GOT3 (cell line): ENCODE data around the gene ACSS1.

Experiments used
- DNase-seq: peaks from one replicate; lab custom pipeline; 2025; ENCODE audit warnings: mixed read lengths; lab: John Stamatoyannopoulos, UW

Gene ACSS1

DNA sequence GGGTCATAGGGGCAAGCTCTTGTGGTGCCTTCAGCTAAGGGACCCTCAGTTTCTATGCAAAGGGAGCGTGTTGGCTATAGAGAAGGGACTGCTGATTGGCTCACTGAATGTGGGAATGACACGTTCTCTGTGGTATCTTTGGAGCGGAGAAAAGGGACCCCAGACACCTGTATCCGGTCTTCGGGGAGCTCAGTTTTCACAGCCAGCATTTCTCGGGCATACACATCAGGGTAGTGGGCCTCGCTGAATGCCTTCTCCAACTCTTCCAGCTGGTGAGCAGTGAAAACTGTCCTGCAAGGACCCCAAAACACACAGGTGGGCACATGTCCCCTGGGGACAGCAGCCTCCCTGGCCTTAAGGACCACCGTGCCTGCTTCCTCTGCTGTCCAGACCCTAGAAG, 20.7 kb upstream of the ACSS1 start:
- DNase-seq = no peak

DNA sequence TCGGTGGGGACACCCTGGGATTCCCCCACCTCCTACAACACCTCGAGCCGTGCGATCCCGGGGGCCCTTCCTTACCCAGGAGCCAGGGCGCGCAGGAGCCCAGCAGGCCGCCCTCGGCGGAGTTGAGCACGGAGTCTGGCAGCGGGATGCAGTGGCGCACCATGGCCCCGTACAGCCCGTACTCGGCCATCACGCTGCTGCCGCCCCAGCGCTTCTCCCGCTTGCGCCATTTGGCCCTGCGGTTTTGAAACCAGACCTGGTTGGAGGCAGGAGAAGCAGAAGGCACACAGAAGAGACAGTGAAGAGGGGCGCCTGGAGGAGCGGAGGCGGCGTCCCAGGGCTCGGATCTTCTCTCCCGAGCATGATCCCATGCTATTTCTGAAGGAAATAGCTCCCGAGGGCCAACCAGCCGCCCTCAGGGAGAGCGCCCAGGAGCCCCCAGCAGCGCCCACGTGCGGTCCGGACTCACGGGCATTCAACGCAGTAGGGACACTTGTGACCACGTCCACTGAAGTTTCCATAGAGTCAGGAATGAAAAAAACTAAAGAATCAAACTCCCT, 19.8 kb upstream of the ACSS1 start:
- DNase-seq = no peak

DNA sequence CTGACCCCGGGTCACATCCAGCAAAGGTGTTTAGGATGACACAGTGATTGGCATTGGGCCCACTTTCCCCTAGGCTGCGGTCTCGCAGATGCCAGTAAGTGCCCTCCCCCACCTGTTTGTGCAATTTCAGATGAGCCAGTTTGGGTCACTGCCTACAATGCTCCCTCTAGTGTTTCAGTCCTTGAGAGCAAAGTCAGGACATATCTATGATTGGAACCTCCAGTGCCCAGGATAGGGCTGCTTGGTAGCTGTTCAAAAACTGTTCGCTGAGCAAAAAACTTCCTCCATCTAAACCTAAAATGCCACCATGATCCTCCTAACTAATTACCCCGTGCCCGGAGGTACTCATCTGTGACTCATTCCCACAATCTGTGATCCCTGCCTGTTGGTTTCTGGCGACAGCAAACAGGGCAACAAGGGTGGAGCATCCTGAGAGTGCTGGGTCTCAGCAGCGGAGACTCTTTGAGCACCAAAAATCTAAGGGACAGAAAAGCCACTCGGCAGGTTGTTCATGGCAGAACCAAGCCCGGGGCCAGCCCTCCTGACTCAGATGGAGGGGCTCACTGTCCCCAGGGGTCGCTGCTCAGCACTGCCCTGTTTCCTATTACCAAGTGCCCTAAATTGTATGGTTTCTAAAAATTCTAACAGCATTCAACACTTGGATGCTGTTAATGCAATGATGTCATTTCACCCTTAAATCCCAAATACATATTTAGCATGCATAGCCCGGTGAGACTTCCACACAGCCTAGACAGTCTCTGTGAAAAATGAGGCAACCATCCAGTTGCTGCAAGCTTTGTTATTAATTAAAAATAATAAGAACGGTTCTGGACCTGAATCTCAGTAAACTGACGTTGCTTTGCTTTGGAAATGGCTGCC, 19.0 kb upstream of the ACSS1 start:
- DNase-seq = no peak

DNA sequence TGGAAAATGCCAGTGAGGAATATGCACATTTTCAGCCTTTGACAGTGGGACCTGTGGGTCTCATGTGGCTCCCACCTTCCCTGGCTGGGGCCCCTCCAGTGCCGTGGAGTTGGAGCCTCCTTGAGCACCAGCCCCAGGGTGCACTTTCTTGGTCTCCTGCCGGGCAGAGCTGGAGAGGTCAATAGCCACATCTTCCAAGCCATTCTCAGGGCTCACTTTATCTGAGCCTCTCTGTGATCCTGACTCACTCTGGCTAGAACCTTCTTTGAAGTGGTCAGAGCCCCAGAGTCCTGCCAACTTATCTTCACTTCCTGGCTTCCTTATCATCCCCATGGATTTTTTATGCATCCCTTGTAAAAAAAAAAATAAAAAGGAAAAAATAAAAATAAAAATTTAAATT, 18.3 kb upstream of the ACSS1 start:
- no peak for DNase-seq

DNA sequence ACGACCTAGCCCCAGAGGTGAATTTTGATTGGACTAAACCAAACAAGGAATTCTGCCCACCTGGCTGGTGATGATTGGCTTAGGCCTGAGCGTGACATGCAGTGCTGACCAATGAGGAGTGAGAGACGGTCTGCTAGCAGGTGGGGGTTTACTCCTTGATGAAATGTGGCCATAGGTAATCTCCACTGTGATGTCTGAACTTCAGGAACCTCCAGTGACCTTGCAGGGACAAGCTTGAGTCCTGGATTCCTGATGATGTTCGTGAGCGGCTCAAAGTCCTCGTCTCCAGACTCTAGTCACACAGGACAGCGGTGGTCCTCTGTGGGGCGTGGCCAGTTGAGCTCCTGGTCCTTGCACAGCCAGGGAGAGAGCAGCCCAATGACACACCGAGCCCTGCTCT, 15.6 kb upstream of the ACSS1 start:
- DNase-seq = no peak

DNA sequence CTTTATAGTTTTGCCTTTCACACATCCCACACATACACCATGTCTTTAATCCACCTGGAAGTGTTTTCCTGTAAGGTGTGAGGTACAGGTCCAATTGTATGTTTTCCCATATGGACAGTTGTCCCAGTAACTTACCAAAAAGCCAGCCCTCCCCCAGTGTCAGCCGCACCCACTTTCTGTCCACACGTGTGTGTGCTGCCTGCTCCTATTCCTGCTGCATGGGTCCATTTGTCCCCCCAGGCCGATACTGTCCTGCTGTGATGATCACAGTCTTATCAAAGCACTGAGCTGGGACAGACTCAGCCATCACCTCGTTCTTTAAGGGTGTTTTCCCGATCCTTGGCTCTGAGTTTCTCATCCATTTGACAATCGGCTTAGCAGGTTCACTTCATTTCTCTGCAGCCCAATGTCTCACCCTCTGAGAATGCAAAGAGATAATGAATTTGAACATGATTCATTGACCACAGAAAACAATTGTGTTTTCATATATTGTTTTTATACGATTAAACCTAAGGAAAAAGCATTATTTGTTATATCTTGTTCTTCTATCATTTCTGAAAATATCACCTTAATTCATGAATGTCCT, 14.4 kb upstream of the ACSS1 start:
- DNase-seq = no peak

DNA sequence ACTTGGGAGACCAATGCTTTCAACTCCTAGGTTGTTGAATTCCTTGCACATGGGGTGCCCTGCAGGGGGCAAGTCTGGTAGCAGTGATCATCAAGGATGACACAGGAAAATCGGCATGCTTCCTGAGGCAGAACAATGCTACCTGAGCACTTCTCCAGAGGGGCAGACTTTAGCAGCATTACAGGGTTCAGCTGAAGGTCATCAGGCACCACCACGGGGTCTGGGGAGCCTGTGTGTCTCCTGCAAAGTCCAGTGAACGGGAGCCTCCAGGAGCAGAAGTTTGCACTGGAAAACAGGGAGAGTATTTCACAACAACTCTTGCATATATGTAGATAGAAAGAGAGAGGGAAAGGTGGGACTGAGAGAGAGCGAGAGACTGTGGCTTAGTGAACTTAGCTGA, 13.8 kb upstream of the ACSS1 start:
- DNase-seq = no peak

DNA sequence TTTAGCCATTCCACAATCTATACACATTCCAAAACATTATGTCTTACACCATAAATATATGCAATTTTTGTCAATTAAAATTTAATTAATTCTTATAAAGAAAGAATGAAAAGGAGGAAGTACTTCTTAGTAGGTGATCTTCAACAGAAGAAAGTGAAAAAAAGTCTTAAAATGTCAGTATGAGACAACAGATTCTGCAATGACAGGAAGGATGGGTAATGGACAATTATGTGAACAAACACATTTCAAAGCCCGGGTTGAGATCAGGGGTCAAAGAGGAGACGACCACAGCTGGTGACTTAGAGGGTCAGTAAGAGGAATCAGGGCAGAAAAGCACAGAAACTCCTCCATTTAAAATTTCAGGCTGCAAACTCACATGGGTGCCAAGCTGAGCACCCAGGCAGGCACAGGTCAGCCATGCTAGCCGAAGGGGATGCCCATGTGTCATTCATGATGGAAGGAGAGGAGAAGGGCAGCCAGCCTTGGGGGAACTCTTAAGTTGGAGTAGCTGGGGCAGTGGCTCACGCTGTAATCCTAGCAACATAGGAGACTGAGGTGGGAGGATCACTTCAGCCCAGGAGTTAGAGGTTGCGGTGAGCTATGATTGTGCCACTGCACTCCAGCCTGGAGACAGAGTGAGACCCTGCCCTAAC, 13.0 kb upstream of the ACSS1 start:
- no peak for DNase-seq

DNA sequence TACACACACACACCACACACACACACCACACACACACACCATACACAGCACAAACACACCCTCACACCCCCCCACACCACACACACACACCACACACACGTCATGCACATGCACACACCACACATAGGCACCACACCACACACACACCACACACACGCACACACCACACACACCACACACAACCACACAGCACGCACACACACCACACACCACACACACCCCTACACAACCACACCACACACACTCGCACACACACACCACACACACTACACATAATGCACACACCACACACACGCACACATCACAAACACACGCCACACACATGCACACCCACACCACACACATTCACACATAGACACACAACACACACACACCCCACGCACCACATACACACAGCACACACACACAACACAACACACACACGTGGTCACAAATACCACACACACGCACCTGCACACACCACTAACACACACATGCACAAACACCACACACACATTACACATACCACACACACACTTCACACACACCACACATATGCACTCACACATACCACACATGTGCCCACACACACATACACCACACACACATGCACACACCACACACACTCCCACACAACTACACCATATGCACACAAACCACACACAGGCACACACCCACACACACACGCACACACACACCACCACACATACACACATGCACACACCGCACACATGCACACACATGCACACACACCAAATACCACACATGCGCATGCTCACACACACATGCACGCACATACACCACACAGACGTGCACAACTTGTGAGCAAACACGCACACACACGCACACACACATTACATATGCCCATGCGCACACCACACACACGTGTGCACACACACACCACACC, 9.4 kb upstream of the ACSS1 start:
- DNase-seq = no peak

DNA sequence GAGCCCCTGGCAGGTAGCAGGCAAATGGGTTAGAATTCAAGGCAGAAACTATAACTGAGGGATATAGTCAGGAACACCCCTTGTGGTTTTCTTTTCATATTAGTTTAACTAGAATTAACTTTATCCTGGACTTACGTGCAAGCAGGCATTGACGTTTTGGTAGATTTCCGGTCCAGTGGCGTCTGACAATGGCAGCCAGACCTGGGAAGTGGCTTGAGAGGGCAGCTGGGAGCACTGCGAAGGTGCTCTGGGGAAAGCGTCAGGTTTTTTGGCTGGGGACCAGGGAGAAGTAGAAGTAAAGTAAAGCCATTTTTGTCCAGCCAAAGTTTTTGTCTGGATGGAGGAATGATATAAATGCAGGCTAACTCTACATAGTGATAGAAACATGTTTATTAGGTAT, 8.4 kb upstream of the ACSS1 start:
- DNase-seq = no peak

DNA sequence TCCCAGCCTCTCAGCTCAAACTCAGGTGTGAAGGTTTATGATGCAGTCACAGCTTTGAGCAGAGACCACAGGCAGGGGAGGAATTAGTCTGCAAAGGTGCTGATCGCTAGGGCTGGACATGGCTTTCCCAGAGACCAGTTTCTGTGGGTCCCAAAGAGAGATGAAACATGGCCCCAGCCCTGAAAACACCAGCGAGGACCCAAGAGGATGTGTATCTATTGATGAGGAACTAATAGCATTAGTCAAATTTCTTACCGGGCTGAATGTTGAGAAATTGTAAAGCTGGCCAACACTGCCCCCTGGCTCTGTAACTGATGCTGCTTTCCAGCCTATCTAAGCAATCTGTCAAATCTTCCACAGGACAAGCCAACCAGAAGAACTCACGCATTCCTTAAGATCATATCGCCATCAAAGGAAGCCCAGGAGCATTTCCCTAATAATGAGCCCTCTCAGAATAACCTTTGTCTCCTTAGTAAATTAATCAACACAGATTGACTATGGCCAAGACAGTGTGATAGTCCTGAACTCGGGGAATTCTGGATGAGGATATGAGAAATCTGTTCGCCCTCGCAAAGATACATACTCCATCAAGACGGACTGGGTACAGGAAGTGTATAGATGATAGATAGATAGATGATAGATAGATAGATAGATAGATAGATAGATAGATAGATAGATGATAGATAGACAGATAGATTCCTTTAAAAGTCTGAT, 7.8 kb upstream of the ACSS1 start:
- no peak for DNase-seq

DNA sequence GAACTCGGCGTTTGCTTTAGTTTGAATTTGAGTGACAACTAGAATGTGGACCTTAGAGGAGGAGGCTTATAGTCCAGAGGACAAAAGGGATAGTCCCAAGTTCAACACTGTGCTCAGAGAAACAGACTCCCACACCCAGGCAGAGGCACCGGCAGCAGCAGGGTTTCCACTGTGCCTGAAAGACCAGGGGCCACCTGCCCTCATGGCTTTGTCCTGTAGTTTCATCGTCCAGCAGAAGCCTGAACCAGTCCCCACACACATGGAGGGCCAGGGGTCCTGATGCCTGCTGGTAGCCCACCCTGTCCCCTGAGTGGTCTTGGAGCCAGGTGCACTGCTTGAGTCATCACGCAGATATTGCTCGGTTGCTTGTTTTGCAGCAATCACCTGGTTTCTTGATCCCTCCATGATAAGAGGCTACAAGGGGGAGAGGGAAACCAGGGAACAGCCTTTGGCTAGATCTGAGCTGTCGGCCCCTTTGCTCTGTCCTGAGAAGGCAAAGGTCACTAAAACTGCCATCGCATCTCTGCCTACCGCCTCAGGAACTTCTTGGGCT, 7.2 kb upstream of the ACSS1 start:
- no peak for DNase-seq

DNA sequence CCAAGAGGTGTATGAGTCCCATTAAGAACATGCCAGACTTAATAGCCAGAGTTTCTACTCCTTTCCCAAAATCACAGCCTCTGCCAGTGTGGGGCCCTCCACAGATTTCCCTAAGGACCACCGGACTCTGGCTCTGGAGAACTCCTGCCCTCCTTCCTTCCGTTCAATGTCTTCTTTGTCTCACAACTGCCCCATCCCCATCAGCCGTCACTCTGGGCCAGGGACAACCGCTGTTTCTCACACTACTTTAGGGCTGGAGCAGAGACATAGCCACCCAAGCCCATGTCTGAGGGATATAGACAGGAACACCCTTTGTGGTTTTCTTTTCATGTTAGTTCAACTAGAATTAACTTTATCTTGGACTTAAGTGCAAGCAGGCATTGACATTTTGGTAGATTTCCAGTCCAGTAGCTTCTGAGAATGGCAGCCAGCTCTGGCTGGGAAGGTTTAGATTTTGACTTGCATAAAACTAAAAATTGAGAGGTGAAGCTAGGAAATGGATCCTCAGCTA, 6.7 kb upstream of the ACSS1 start:
- no peak for DNase-seq

DNA sequence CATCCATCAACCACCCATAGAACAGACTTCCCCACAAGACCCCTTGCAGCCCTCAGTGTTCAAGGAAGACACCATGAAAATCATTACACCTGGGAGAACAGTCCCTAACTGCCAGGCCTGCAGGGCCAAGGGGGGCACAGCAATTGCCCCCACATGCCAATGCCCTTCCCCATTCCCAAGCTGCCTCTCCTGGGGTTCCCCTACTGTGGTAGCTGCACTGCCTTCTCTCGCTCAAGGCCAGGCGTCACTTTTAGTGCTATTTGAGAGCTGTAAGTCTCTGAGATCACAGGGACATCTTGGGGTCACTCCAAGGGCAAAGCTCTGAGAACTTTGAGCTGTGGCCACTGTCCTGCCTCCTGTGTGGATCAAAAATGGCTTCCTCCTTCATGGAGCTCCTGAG, 6.0 kb upstream of the ACSS1 start:
- DNase-seq = no peak

DNA sequence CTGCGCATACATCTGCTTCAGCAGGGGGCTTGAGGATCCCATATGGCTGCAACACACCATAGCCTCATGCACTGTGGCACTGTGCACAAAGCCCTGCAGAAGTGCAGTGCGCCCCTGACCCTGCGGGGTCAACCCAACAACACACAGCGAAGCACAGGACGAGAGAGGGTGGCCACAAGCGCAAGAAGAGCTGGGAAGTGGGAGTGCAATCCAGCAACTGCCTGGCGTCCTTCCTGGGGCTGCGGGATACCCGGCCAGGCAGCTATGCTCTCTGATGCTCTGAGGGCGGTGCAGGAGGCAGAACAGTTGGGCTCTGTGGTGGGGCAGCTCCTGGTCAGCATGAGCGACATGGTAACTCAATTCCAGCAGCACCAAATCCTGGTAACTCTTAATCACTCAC, 5.6 kb upstream of the ACSS1 start:
- DNase-seq = no peak

DNA sequence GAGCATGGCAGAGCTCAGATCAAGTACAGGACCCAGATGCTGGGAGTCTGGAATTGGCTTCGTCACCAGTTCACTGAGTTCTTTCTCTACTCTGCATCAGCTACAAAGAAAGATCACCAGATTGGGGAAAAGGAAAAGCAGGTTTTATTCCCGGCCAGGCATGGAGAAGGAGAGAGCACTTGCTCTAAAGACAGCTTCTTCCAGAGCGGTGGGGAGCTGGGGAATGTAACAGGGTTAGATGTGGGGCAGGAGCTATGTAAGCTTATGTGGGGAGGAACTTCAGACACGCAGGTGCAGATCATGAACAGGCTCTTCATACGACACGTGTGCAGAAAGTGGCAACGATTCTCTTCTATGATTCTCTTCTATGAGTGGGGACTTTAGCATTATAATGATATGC, 4.9 kb upstream of the ACSS1 start:
- no peak for DNase-seq

DNA sequence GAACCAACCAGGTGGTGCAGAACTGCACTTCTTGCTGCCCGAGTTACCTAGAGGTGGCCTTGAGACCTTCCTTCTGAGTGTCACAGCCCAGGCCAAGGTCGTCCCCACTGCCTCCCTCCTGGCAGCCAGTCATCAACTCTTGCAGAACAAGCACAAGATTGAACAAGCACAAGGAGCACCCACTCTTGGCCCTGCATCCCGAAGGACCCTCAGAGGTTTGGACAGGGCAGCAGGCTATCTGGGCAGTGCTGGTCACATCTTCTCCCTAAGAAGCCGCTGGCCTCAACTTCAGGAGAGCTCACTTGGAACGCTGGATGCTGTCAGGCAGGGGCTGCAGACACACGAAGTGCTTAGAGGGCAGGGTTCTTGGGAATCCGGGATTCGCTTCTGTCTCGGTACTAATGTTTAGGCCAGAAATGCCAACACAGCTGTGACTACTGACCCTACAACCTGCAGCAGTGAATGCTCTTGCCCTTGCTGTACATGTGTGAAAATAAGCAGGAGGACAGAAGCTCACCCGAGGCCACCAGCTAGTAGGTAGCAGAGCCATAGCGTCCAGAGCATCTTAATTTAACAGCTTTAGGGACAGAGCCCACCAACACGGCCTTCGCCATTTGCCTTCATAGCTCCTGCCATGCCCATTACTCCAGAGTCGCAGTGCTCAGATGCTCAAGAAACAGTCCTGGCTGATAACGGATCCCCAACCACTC, 4.0 kb upstream of the ACSS1 start:
- no peak for DNase-seq

DNA sequence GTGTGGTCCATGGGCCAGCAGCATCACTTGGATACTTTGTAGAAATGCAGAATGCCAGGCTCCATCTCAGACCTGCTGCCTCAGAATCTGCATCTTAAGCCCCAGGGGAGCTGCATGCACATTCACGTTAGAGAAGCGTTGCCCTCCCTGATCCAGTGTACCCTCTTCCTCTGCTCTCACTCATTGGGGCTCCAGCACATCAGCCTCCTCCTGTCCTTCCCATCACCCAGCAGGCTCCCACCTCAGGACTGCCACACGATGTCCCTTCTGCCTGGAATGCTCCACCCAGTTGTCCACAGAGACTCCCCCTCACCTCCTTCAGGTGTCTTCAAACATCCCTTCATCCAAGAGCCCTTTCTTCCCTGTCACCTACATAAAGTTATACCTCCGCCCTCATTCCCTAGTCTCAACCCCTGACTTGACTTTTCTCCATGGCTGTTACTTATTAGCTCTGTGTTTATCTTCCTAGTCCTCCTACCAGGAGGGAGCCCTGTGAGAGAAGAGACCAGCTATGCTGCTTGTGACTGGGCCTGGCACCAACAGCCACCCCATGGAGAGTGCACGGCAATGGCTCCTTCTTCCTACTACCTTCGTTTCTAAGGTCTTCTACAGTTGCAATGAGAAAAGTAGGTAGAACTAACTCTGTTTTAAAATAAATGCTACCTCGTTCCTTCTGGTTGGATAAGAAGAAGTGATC, 3.3 kb upstream of the ACSS1 start:
- no peak for DNase-seq

DNA sequence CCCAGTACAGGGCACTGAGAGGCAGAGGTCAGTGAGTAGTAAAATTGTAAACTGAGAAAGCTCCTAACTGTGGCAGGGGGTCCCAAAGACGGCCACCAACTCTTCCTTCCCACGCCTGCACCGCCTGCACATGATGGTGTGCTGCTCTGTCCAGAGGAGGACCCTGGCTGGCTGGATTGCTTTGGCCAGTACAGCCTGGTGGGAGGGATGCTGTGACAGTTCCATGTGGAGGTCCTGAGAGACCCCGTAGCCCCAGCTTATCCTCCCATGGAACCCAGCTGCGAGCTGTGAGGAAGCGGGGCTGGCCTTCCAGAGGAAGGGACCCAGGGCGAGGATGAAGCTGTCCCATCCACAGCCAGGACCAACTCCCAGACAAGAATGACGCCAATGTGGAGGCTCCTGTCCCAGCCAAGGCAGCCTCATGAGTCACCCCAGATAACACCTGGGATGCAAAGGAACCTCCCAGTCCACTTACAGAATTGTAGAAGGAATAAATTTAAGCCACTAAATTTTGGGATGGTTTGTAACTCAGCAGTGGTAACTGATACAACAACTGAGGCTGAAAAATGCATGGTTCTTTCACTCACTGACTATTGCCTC, 2.0 kb upstream of the ACSS1 start:
- no peak for DNase-seq
